Measurements from ENCODE around the gene RYR2. TPM values are rescaled to one million over a fixed set of nuclear protein-coding genes. Genes with fewer than 3 reads are reported as not detected.

The RYR2 gene
- total RNA-seq, 1 experiment from 2014 or later, result 0.03 TPM

- CTCF ChIA-PET, result interaction anchor here (1.4 kb wide), 1 partner anchor 13 kb away, joined by 3 read pairs; no protein-coding TSS in a partner anchor
- intact Hi-C loops (cut with micrococcal nuclease; ENCODE audit: unreplicated experiment), result no loop called here
- Histone ChIP-seq H3K27ac (ENCODE audit: low read length) (no peak overlapping the region), H3K9me3 (ENCODE audit: control insufficient read depth, insufficient read depth, low read depth, low read length) (no peaks in the 10 kb centered on the region), H3K27me3 (ENCODE audit: control insufficient read depth, insufficient read depth, low read length) (no peaks in the 10 kb centered on the region), H3K36me3 (ENCODE audit: control insufficient read depth, insufficient read depth, low read length) (no peaks in the 10 kb centered on the region), H3K4me1 (ENCODE audit: control insufficient read depth, insufficient read depth, low read length) (no peaks in the 10 kb centered on the region), H3K4me3 (ENCODE audit: low read depth in 2 of 2, low read length in 2 of 2) (no peak overlapping the region)
- no peak for ATAC-seq
- POLR2A ChIA-PET, result no interaction called here
- TF ChIP-seq SIN3A (IDR thresholded peaks at IDR 0.05; ENCODE audit: borderline replicate concordance, insufficient read depth, low read depth, low read length), result no peak
- no peak for TF ChIP-seq POLR2AphosphoS5 (IDR thresholded peaks at IDR 0.05; ENCODE audit: low read depth, low read length)
- no peak for TF ChIP-seq CTCF (IDR thresholded peaks at IDR 0.05)
- no peak for TF ChIP-seq TCF7L2 (IDR thresholded peaks at IDR 0.05; ENCODE audit: low read depth, low read length)
- no peak for TF ChIP-seq REST (IDR thresholded peaks at IDR 0.05; ENCODE audit: insufficient read depth in 1 of 2, low read depth in 2 of 2, low read length in 1 of 2)
- BruUV-seq (replicated peaks), result no TSS peak
- in situ Hi-C loops (cut with HindIII; ENCODE audit: low pct_unique_long_range_greater_than_20kb, low sequenced_read_pairs), result no loop called here
- no peak for DNase-seq (ENCODE audit: low read depth, low spot score)
These were observed 836.4 kb downstream of the RYR2 start for GRCh38 chr1:237878406-237878805.

- Histone ChIP-seq H3K27me3 (ENCODE audit: control insufficient read depth, insufficient read depth, low read length) (no peaks in the 10 kb centered on the region), H3K27ac (ENCODE audit: low read length) (no peak overlapping the region), H3K36me3 (ENCODE audit: control insufficient read depth, insufficient read depth, low read length) (no peaks in the 10 kb centered on the region), H3K4me3 (ENCODE audit: low read depth in 2 of 2, low read length in 2 of 2) (no peak overlapping the region), H3K4me1 (ENCODE audit: control insufficient read depth, insufficient read depth, low read length) (no peaks in the 10 kb centered on the region), H3K9me3 (ENCODE audit: control insufficient read depth, insufficient read depth, low read depth, low read length) (no peaks in the 10 kb centered on the region)
- ChIA-PET POLR2A (no interaction called here), CTCF (no interaction called here)
- no peak for DNase-seq (ENCODE audit: low read depth, low spot score)
- in situ Hi-C loops (cut with HindIII; ENCODE audit: low pct_unique_long_range_greater_than_20kb, low sequenced_read_pairs) (no loop called here), intact Hi-C loops (cut with micrococcal nuclease; ENCODE audit: unreplicated experiment) (no loop called here)
- no TSS peak for BruUV-seq (replicated peaks)
- TF ChIP-seq REST (IDR thresholded peaks at IDR 0.05; ENCODE audit: insufficient read depth in 1 of 2, low read depth in 2 of 2, low read length in 1 of 2), result no peak
- no peak for TF ChIP-seq CTCF (IDR thresholded peaks at IDR 0.05)
- TF ChIP-seq POLR2AphosphoS5 (IDR thresholded peaks at IDR 0.05; ENCODE audit: low read depth, low read length), result no peak
- ATAC-seq, result no peak
These were observed 837.2 kb downstream of the RYR2 start for GRCh38 chr1:237879195-237879594.

Small RNA genes lying within 50 kb of the gene (microRNA-seq; reads per million reads assigned to microRNA genes)
- gene MIR4428 (ENCODE audit: unreplicated experiment), result not detected

Other genes starting within 250 kb of the RYR2 start
- 33.7 TPM for gene MTR, start 246.9 kb upstream of the RYR2 start, total RNA-seq (2021; ENCODE audit: unreplicated experiment)
- gene MT1HL1, start 37.7 kb upstream of the RYR2 start, total RNA-seq (2021; ENCODE audit: unreplicated experiment), result not detected

All from Panc1 (cell line).